OCI-LY1 (cell line): Measurements from ENCODE around the gene PVR.

Experiments
- H2AFZ ChIP-seq: fragments of 200-600 bp; sonication (generic), shearing (Covaris generic); 2 replicates; pipeline ENCODE4 v1.6.0; 2014; ENCODE audit warnings: antibody characterized with exemption, mild to moderate bottlenecking, low read length
- H3F3A ChIP-seq: fragments of 200-600 bp; sonication (generic), shearing (Covaris generic); 2 replicates; pipeline ENCODE4 v1.6.0; 2014; ENCODE audit warnings: mild to moderate bottlenecking, antibody characterized with exemption, low read length, moderate library complexity; ENCODE audit not compliant: insufficient read depth
- H3K27ac ChIP-seq: fragments of 200-600 bp; sonication (generic); 2 replicates; pipeline ENCODE4 v1.5.1; 2014; ENCODE audit warnings: low read length, mixed run types, mild to moderate bottlenecking, low read depth; ENCODE audit not compliant: poor library complexity, severe bottlenecking
- H3K27me3 ChIP-seq: fragments of 200-600 bp; sonication (generic); 2 replicates; pipeline ENCODE4 v1.6.0; 2014; ENCODE audit warnings: antibody characterized with exemption, mild to moderate bottlenecking, low read length, moderate library complexity; ENCODE audit not compliant: insufficient read depth
- H3K36me3 ChIP-seq: fragments of 200-600 bp; sonication (generic); 2 replicates; pipeline ENCODE4 v1.6.1; 2014; ENCODE audit warnings: mild to moderate bottlenecking, antibody characterized with exemption, low read length, moderate library complexity, mixed read lengths; ENCODE audit not compliant: insufficient read depth
- H3K4me1 ChIP-seq: fragments of 200-600 bp; sonication (generic); 2 replicates; pipeline ENCODE4 v1.5.1; 2014; ENCODE audit warnings: mild to moderate bottlenecking, low read length, moderate library complexity; ENCODE audit not compliant: insufficient read depth, severe bottlenecking
- H3K4me2 ChIP-seq: fragments of 200-600 bp; sonication (generic), shearing (Covaris generic); 2 replicates; pipeline ENCODE4 v1.6.1; 2014; ENCODE audit warnings: low read length
- H3K4me3 ChIP-seq: fragments of 200-600 bp; sonication (generic); 2 replicates; pipeline ENCODE4 v1.5.1; 2014; ENCODE audit warnings: low read length, low read depth, mild to moderate bottlenecking, mixed read lengths; ENCODE audit not compliant: poor library complexity, severe bottlenecking
- H3K79me2 ChIP-seq: fragments of 200-600 bp; shearing (Covaris generic); 2 replicates; pipeline ENCODE4 v1.6.1; 2016; ENCODE audit warnings: mixed run types, low read length, mixed read lengths; ENCODE audit not compliant: insufficient read depth
- H3K9ac ChIP-seq: fragments of 200-600 bp; sonication (generic), shearing (Covaris generic); 2 replicates; pipeline ENCODE4 v1.6.1; 2014; ENCODE audit warnings: mild to moderate bottlenecking, low read length, mixed read lengths
- H3K9me2 ChIP-seq: fragments of 200-600 bp; sonication (generic), shearing (Covaris generic); 2 replicates; pipeline ENCODE4 v1.6.1; 2014; ENCODE audit warnings: low read depth, mild to moderate bottlenecking, low read length, mixed read lengths
- H3K9me3 ChIP-seq: fragments of 200-600 bp; shearing (Covaris generic); 2 replicates; pipeline ENCODE4 v1.6.1; 2014; ENCODE audit warnings: low read length, mixed read lengths
- H4K20me1 ChIP-seq: fragments of 200-600 bp; sonication (generic), shearing (Covaris generic); 2 replicates; pipeline ENCODE4 v1.6.0; 2016; ENCODE audit warnings: mild to moderate bottlenecking, low read length; ENCODE audit not compliant: insufficient read depth
- CTCF ChIP-seq: fragments of 200-600 bp; sonication (generic), shearing (Covaris generic); IDR thresholded peaks from 2 replicates; pipeline ENCODE4 v1.5.1; 2017; ENCODE audit warnings: mild to moderate bottlenecking, antibody characterized with exemption, low read length, moderate library complexity, mixed read lengths
- EZH2 ChIP-seq: fragments of 200-600 bp; sonication (generic), shearing (Covaris generic); IDR thresholded peaks from 2 replicates; pipeline ENCODE4 v1.8.0; 2017; ENCODE audit warnings: borderline replicate concordance, mixed run types, mild to moderate bottlenecking, antibody characterized with exemption, low read length, moderate library complexity, mixed read lengths

Gene PVR

DNA sequence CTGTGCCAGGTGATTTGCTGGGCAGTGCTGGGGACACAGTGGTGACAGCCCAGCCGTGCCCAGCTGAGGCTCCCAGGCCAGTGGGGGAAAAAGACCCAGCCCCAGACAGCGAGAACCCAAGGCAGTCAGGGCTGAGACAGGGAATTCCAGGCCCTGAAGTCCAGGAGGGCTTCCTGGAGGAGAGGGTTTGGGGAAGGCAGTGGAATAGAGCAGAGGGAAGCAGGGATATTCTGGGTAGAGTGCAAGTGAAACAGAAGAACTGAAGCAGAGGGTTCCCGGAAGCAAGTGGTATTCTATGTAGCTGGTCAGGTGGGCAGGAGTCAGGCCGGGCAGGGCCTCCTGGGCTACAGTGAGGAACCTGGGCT lies 53.9 kb downstream of the PVR start:
- H3K9ac ChIP-seq = no peak overlapping the region
- no peaks in the 10 kb centered on the region for H3K79me2 ChIP-seq
- H3K9me3 ChIP-seq = no peaks in the 10 kb centered on the region
- no peaks in the 10 kb centered on the region for H3K4me1 ChIP-seq
- no peaks in the 10 kb centered on the region for H3F3A ChIP-seq
- no peak for TF ChIP-seq CTCF
- TF ChIP-seq EZH2 = no peak
- H4K20me1 ChIP-seq = no peaks in the 10 kb centered on the region
- no peak overlapping the region for H3K27ac ChIP-seq
- no peak overlapping the region for H3K4me2 ChIP-seq
- H2AFZ ChIP-seq = no peak overlapping the region
- no peak overlapping the region for H3K4me3 ChIP-seq
- peaks cover 7% of the 10 kb centered on the region for H3K27me3 ChIP-seq
- H3K36me3 ChIP-seq = no peaks in the 10 kb centered on the region
- H3K9me2 ChIP-seq = no peaks in the 10 kb centered on the region

DNA sequence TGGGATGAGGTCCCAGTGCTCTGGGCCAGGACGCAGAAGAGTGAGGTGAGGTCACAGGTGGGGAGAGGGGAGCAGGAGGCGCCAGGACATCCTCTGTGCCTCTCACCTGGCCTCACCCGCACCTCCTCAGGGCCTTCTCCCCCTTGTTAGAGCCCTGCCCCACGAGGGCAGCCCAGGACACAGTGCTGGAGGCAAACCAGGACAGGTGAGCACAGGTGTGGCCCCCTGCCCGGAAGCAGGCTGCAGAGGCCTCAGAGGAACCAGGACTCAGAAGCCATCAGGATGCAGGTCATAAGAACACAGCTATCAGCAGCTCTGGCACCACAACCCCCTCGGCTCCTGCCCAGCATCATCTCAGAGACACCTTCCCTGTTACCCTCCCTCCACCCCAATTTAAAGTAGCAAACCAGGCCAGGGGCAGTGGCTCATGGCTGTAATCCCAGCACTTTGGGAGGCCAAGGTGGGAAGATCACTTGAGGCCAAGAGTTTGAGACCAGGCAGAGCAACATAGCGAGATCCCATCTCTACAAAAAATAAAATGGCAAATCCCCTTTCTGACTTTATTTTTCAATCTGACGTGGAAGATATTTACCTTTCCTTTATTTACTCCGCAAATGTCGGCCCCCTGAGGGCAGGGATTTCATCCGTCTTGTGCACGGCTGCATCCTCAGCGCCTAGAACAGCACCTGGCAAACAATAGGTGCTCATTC lies 54.9 kb downstream of the PVR start, which contains the start of gene CEACAM16:
TSS of gene CEACAM16 (plus strand) at position 660 of the 710 bp plus-strand sequence. CDS start 2,306 bp downstream, outside the sequence.
- Histone ChIP-seq H3K9ac (no peak within 1 kb of the TSS), H3F3A (no peaks in the 10 kb centered on the region), H3K9me3 (no peaks in the 10 kb centered on the region), H3K79me2 (no peaks in the 10 kb centered on the region), H3K27ac (no peak within 1 kb of the TSS), H2AFZ (no peak within 1 kb of the TSS), H3K27me3 (peaks cover 10% of the 10 kb centered on the region), H3K4me3 (no peak within 1 kb of the TSS), H3K36me3 (no peaks in the 10 kb centered on the region), H3K4me1 (no peaks in the 10 kb centered on the region), H3K4me2 (no peak within 1 kb of the TSS), H4K20me1 (no peaks in the 10 kb centered on the region), H3K9me2 (no peaks in the 10 kb centered on the region)
- TF ChIP-seq CTCF = no peak
- TF ChIP-seq EZH2 = no peak

GRCh38 chr19:44700547-44700946 lies 56.8 kb downstream of the PVR start:
- TF ChIP-seq CTCF = no peak
- TF ChIP-seq EZH2 = no peak
- H3F3A ChIP-seq = no peaks in the 10 kb centered on the region
- no peak overlapping the region for H3K4me3 ChIP-seq
- no peaks in the 10 kb centered on the region for H3K36me3 ChIP-seq
- H3K79me2 ChIP-seq = no peaks in the 10 kb centered on the region
- no peaks in the 10 kb centered on the region for H3K9me2 ChIP-seq
- no peaks in the 10 kb centered on the region for H3K4me1 ChIP-seq
- H4K20me1 ChIP-seq = no peaks in the 10 kb centered on the region
- H3K27me3 ChIP-seq = peaks cover 10% of the 10 kb centered on the region
- no peak overlapping the region for H3K4me2 ChIP-seq
- H3K9ac ChIP-seq = no peak overlapping the region
- H3K9me3 ChIP-seq = no peaks in the 10 kb centered on the region
- H3K27ac ChIP-seq = no peak overlapping the region
- H2AFZ ChIP-seq = no peak overlapping the region
